Measurements from ENCODE around the gene TMEM209. TPM values are rescaled to one million over a fixed set of nuclear protein-coding genes. Genes with fewer than 3 reads are reported as not detected.
"Not testable (repeated sequence)": the region's sequence is repeated elsewhere in the genome, so short reads cannot be mapped to it uniquely, and the experiment has no call there.

Gene TMEM209
- polyA plus RNA-seq, 1 donor, result 18.0 TPM

GRCh38 chr7:130234078-130234477, 28.9 kb upstream of the TMEM209 start:
- peak in 1 of 2 donors; percentile 58 for DNase-seq
- 30% methylated on average over 2 of the region's 2 CpGs for WGBS (ENCODE audit: insufficient coverage, low lambda C conversion rate)
- H3K9me3 ChIP-seq (ENCODE audit: control insufficient read depth, low read depth, low read length), result no peaks in the 10 kb centered on the region
- H3K36me3 ChIP-seq (ENCODE audit: control insufficient read depth, insufficient read depth, low read length), result no peaks in the 10 kb centered on the region
- peaks cover 6% of the 10 kb centered on the region for H3K4me1 ChIP-seq (ENCODE audit: control insufficient read depth, insufficient read depth, low read length)
- no peak overlapping the region for H3K27ac ChIP-seq (ENCODE audit: low read length)
- no peak overlapping the region for H3K4me3 ChIP-seq (ENCODE audit: low read length)
- no peaks in the 10 kb centered on the region for H3K27me3 ChIP-seq (ENCODE audit: control insufficient read depth, insufficient read depth, low read length)

GRCh38 chr7:130232209-130232608, 27.0 kb upstream of the TMEM209 start:
- Histone ChIP-seq H3K27ac (ENCODE audit: low read length) (no peak overlapping the region), H3K27me3 (ENCODE audit: control insufficient read depth, insufficient read depth, low read length) (no peaks in the 10 kb centered on the region), H3K4me1 (ENCODE audit: control insufficient read depth, insufficient read depth, low read length) (peaks cover 12% of the 10 kb centered on the region), H3K36me3 (ENCODE audit: control insufficient read depth, insufficient read depth, low read length) (no peaks in the 10 kb centered on the region), H3K9me3 (ENCODE audit: control insufficient read depth, low read depth, low read length) (no peaks in the 10 kb centered on the region), H3K4me3 (ENCODE audit: low read length) (no peak overlapping the region)
- no peak for DNase-seq
- no CpG with 5 or more reads among the region's 2 CpGs for WGBS (ENCODE audit: insufficient coverage, low lambda C conversion rate)

GRCh38 chr7:130231792-130232191, 26.6 kb upstream of the TMEM209 start:
- no CpG with 5 or more reads among the region's 6 CpGs for WGBS (ENCODE audit: insufficient coverage, low lambda C conversion rate)
- DNase-seq, result no peak

GRCh38 chr7:130229981-130230380, 24.8 kb upstream of the TMEM209 start:
- H3K27ac ChIP-seq (ENCODE audit: low read length); H3K9me3 ChIP-seq (ENCODE audit: control insufficient read depth, low read depth, low read length); DNase-seq; H3K36me3 ChIP-seq (ENCODE audit: control insufficient read depth, insufficient read depth, low read length); H3K4me3 ChIP-seq (ENCODE audit: low read length); H3K27me3 ChIP-seq (ENCODE audit: control insufficient read depth, insufficient read depth, low read length): not testable (repeated sequence)
- H3K4me1 ChIP-seq (ENCODE audit: control insufficient read depth, insufficient read depth, low read length), result peaks cover 12% of the 10 kb centered on the region
- no CpG with 5 or more reads among the region's 28 CpGs for WGBS (ENCODE audit: insufficient coverage, low lambda C conversion rate)

More at GRCh38 chr7:130231792-130232191, 26.6 kb upstream of the TMEM209 start:
- no peak overlapping the region for H3K4me3 ChIP-seq (ENCODE audit: low read length)
- peaks cover 12% of the 10 kb centered on the region for H3K4me1 ChIP-seq (ENCODE audit: control insufficient read depth, insufficient read depth, low read length)
- no peaks in the 10 kb centered on the region for H3K36me3 ChIP-seq (ENCODE audit: control insufficient read depth, insufficient read depth, low read length)
- no peak overlapping the region for H3K27ac ChIP-seq (ENCODE audit: low read length)
- H3K27me3 ChIP-seq (ENCODE audit: control insufficient read depth, insufficient read depth, low read length), result no peaks in the 10 kb centered on the region
- no peaks in the 10 kb centered on the region for H3K9me3 ChIP-seq (ENCODE audit: control insufficient read depth, low read depth, low read length)

- H3K9me3 ChIP-seq (ENCODE audit: control insufficient read depth, low read depth, low read length), result no peaks in the 10 kb centered on the region
- H3K27ac ChIP-seq (ENCODE audit: low read length), result no peak overlapping the region
- 100% methylated on average over 1 of the region's 7 CpGs for WGBS (ENCODE audit: insufficient coverage, low lambda C conversion rate)
- H3K4me3 ChIP-seq (ENCODE audit: low read length), result no peak overlapping the region
- no peak for DNase-seq
- H3K27me3 ChIP-seq (ENCODE audit: control insufficient read depth, insufficient read depth, low read length), result no peaks in the 10 kb centered on the region
- peaks cover 12% of the 10 kb centered on the region for H3K4me1 ChIP-seq (ENCODE audit: control insufficient read depth, insufficient read depth, low read length)
- no peaks in the 10 kb centered on the region for H3K36me3 ChIP-seq (ENCODE audit: control insufficient read depth, insufficient read depth, low read length)
These were observed 23.8 kb upstream of the TMEM209 start for GRCh38 chr7:130228840-130229502.

GRCh38 chr7:130227883-130228575, 22.8 kb upstream of the TMEM209 start:
- no CpG with 5 or more reads among the region's 1 CpG for WGBS (ENCODE audit: insufficient coverage, low lambda C conversion rate)
- no peak for DNase-seq
- no peak overlapping the region for H3K4me3 ChIP-seq (ENCODE audit: low read length)

GRCh38 chr7:130226333-130226732, 21.1 kb upstream of the TMEM209 start:
- Histone ChIP-seq H3K27me3 (ENCODE audit: control insufficient read depth, insufficient read depth, low read length) (no peaks in the 10 kb centered on the region), H3K9me3 (ENCODE audit: control insufficient read depth, low read depth, low read length) (no peaks in the 10 kb centered on the region), H3K36me3 (ENCODE audit: control insufficient read depth, insufficient read depth, low read length) (no peaks in the 10 kb centered on the region), H3K27ac (ENCODE audit: low read length) (no peak overlapping the region), H3K4me1 (ENCODE audit: control insufficient read depth, insufficient read depth, low read length) (peaks cover 5% of the 10 kb centered on the region), H3K4me3 (ENCODE audit: low read length) (no peak overlapping the region)
- WGBS (ENCODE audit: insufficient coverage, low lambda C conversion rate), result 86% methylated on average over 1 of the region's 1 CpG
- no peak for DNase-seq

More at GRCh38 chr7:130227883-130228575, 22.8 kb upstream of the TMEM209 start:
- Histone ChIP-seq H3K4me1 (ENCODE audit: control insufficient read depth, insufficient read depth, low read length) (peaks cover 12% of the 10 kb centered on the region), H3K9me3 (ENCODE audit: control insufficient read depth, low read depth, low read length) (no peaks in the 10 kb centered on the region), H3K27ac (ENCODE audit: low read length) (no peak overlapping the region), H3K27me3 (ENCODE audit: control insufficient read depth, insufficient read depth, low read length) (no peaks in the 10 kb centered on the region), H3K36me3 (ENCODE audit: control insufficient read depth, insufficient read depth, low read length) (no peaks in the 10 kb centered on the region)

- no CpG with 5 or more reads among the region's 3 CpGs for WGBS (ENCODE audit: insufficient coverage, low lambda C conversion rate)
- not testable (repeated sequence) for H3K27me3 ChIP-seq (ENCODE audit: control insufficient read depth, insufficient read depth, low read length); H3K4me1 ChIP-seq (ENCODE audit: control insufficient read depth, insufficient read depth, low read length); DNase-seq; H3K36me3 ChIP-seq (ENCODE audit: control insufficient read depth, insufficient read depth, low read length); H3K27ac ChIP-seq (ENCODE audit: low read length); H3K9me3 ChIP-seq (ENCODE audit: control insufficient read depth, low read depth, low read length); H3K4me3 ChIP-seq (ENCODE audit: low read length)
These were observed 19.7 kb upstream of the TMEM209 start for GRCh38 chr7:130224923-130225322.

GRCh38 chr7:130224210-130224609, 19.0 kb upstream of the TMEM209 start:
- no peak overlapping the region for H3K4me3 ChIP-seq (ENCODE audit: low read length)
- WGBS (ENCODE audit: insufficient coverage, low lambda C conversion rate), result no CpG with 5 or more reads among the region's 5 CpGs
- no peaks in the 10 kb centered on the region for H3K27me3 ChIP-seq (ENCODE audit: control insufficient read depth, insufficient read depth, low read length)
- no peaks in the 10 kb centered on the region for H3K9me3 ChIP-seq (ENCODE audit: control insufficient read depth, low read depth, low read length)
- H3K36me3 ChIP-seq (ENCODE audit: control insufficient read depth, insufficient read depth, low read length), result no peaks in the 10 kb centered on the region
- peaks cover 6% of the 10 kb centered on the region for H3K4me1 ChIP-seq (ENCODE audit: control insufficient read depth, insufficient read depth, low read length)
- no peak overlapping the region for H3K27ac ChIP-seq (ENCODE audit: low read length)
- peak in 1 of 2 donors; percentile 37 for DNase-seq

- WGBS (ENCODE audit: insufficient coverage, low lambda C conversion rate), result no CpG with 5 or more reads among the region's 1 CpG
- no peak overlapping the region for H3K4me3 ChIP-seq (ENCODE audit: low read length)
- peaks cover 9% of the 10 kb centered on the region for H3K4me1 ChIP-seq (ENCODE audit: control insufficient read depth, insufficient read depth, low read length)
- no peak for DNase-seq
- no peaks in the 10 kb centered on the region for H3K36me3 ChIP-seq (ENCODE audit: control insufficient read depth, insufficient read depth, low read length)
- H3K27me3 ChIP-seq (ENCODE audit: control insufficient read depth, insufficient read depth, low read length), result no peaks in the 10 kb centered on the region
- no peaks in the 10 kb centered on the region for H3K9me3 ChIP-seq (ENCODE audit: control insufficient read depth, low read depth, low read length)
- H3K27ac ChIP-seq (ENCODE audit: low read length), result no peak overlapping the region
These were observed 18.4 kb upstream of the TMEM209 start for GRCh38 chr7:130223646-130224045.
